PC-9 (cell line): Measurements from ENCODE around the gene CHRNA9.

Source experiments
- CTCF ChIP-seq: fragments of 200-600 bp; sonication (generic); conservative IDR thresholded peaks from 2 replicates; pipeline ENCODE4 v1.6.1; 2017; ENCODE audit warnings: mixed run types, antibody characterized with exemption, mild to moderate bottlenecking, moderate library complexity
- EZH2 ChIP-seq: fragments of 200-600 bp; sonication (generic); IDR thresholded peaks from 2 replicates; pipeline ENCODE4 v1.8.0; 2017; ENCODE audit warnings: antibody characterized with exemption, low read depth

- TF ChIP-seq CTCF = no peak
- TF ChIP-seq EZH2 = no peak
These were observed 35.3 kb upstream of the CHRNA9 start for GRCh38 chr4:40299811-40300292.
